HCT116 (cell line): ENCODE measurements around the gene MYLK4. TPM values are rescaled to one million over a fixed set of nuclear protein-coding genes. Genes with fewer than 3 reads are reported as not detected.

Experiments
- ATAC-seq: fragments of 200-7000 bp; cut with Tn5 transposase; 2 replicates; pipeline ENCODE4 v1.9.1; 2020; ENCODE audit warnings: mild to moderate bottlenecking, moderate library complexity
- BruUV-seq: library from RNA; stranded (reverse); fragments of 400-500 nt; replicated peaks from 2 replicates; lab custom pipeline; 2021; lab: Mats Ljungman, UMichigan
- CTCF ChIA-PET: fragments of 300-600 bp; sonication (Branson Sonifier 250); formaldehyde crosslinking; loops from one replicate; lab custom pipeline; 2021; ENCODE audit warnings: antibody characterized with exemption; lab: Charles Lee
- POLR2A ChIA-PET: fragments of 300-600, 350-600 bp; sonication (Branson Sonifier 250); formaldehyde crosslinking; loops from one replicate; lab custom pipeline; 2021; ENCODE audit warnings: antibody characterized with exemption; lab: Charles Lee
- RAD21 ChIA-PET, 2 experiments: fragments of 300-600 bp; sonication (Branson Sonifier 250); formaldehyde crosslinking; loops; one replicate each; lab custom pipeline; 2023; ENCODE audit warnings: low total read pairs in 2 of 2; ENCODE audit not compliant: uncharacterized antibody in 2 of 2, unreplicated experiment in 2 of 2, low non-redundant PET in 1 of 2; lab: Charles Lee
- DNase-seq: peaks from one replicate; pipeline ENCODE4 v3.0.0-alpha.2; 2010; ENCODE audit warnings: low read depth, low spot score
- H2AFZ ChIP-seq: fragments of 200-600 bp; shearing (Covaris generic), sonication (generic); 2 replicates; pipeline ENCODE4 v1.6.1; 2017; ENCODE audit warnings: low read depth, mixed run types, mixed read lengths, antibody characterized with exemption, low read length; ENCODE audit not compliant: poor library complexity, severe bottlenecking
- H3K27ac ChIP-seq: 2 replicates; pipeline ENCODE4 v1.5.1; 2012; ENCODE audit warnings: low read depth, low read length
- H3K27me3 ChIP-seq: fragments of 200-600 bp; sonication (generic); 2 replicates; pipeline ENCODE4 v1.6.1; 2016; ENCODE audit warnings: mixed run types, low read length, mixed read lengths; ENCODE audit not compliant: insufficient read depth
- H3K36me3 ChIP-seq, 2 experiments: fragments of 200-500 bp in 1 of 2; fragments of 200-600 bp in 1 of 2; sonication (Bioruptor generic) in 1 of 2; sonication (generic) in 1 of 2; 2 replicates each; pipeline versions ENCODE4 v1.5.1 to v1.6.1; 2014 to 2016; ENCODE audit warnings: low read length in 2 of 2, inconsistent platforms in 1 of 2, mixed read lengths in 1 of 2, mixed run types in 1 of 2; ENCODE audit not compliant: insufficient read depth in 2 of 2, control insufficient read depth in 1 of 2
- H3K4me1 ChIP-seq, 2 experiments: fragments of 200-600 bp in 1 of 2; sonication (generic) in 1 of 2; 2 replicates each; pipeline versions ENCODE4 v1.5.1 to v1.6.1; 2012 to 2017; ENCODE audit warnings: low read length in 2 of 2, inconsistent platforms in 1 of 2, mild to moderate bottlenecking in 1 of 2, mixed read lengths in 1 of 2, mixed run types in 1 of 2, moderate library complexity in 1 of 2; ENCODE audit not compliant: insufficient read depth in 2 of 2, control insufficient read depth in 1 of 2
- H3K4me2 ChIP-seq: fragments of 200-600 bp; sonication (generic); 2 replicates; pipeline ENCODE4 v1.6.1; 2017; ENCODE audit warnings: mixed run types, low read length, mixed read lengths
- H3K4me3 ChIP-seq, 2 experiments: fragments of 200-600 bp in 1 of 2; sonication (generic) in 1 of 2; replicated peaks in 1 of 2; 2 replicates each; pipeline ENCODE4 v1.5.1; 2011 to 2016; ENCODE audit warnings: low read length in 2 of 2, control low read depth in 1 of 2, low read depth in 1 of 2, mild to moderate bottlenecking in 1 of 2, mixed read lengths in 1 of 2, mixed run types in 1 of 2
- H3K79me2 ChIP-seq: fragments of 200-600 bp; sonication (generic); 2 replicates; pipeline ENCODE4 v1.6.1; 2017; ENCODE audit warnings: mild to moderate bottlenecking, mixed run types, low read length, moderate library complexity, mixed read lengths; ENCODE audit not compliant: insufficient read depth
- H3K9ac ChIP-seq: fragments of 200-600 bp; sonication (generic); 2 replicates; pipeline ENCODE4 v1.6.1; 2016; ENCODE audit warnings: low read length, mixed read lengths
- H3K9me2 ChIP-seq: fragments of 200-600 bp; sonication (generic), shearing (Covaris generic); 2 replicates; pipeline ENCODE4 v1.6.1; 2017; ENCODE audit warnings: mixed run types, mild to moderate bottlenecking, moderate library complexity; ENCODE audit not compliant: insufficient read depth
- H3K9me3 ChIP-seq, 2 experiments: fragments of 200-500 bp in 1 of 2; fragments of 200-600 bp in 1 of 2; sonication (Bioruptor generic) in 1 of 2; sonication (generic) in 1 of 2; 2 replicates each; pipeline ENCODE4 v1.6.1; 2014 to 2017; ENCODE audit warnings: low read length in 2 of 2, mixed read lengths in 2 of 2, inconsistent platforms in 1 of 2, low read depth in 1 of 2, mild to moderate bottlenecking in 1 of 2, mixed run types in 1 of 2, moderate library complexity in 1 of 2; ENCODE audit not compliant: control insufficient read depth in 1 of 2, insufficient read depth in 1 of 2
- H4K20me1 ChIP-seq: fragments of 200-600 bp; sonication (generic), shearing (Covaris generic); 2 replicates; pipeline ENCODE4 v1.6.1; 2017; ENCODE audit warnings: mixed run types, mild to moderate bottlenecking, moderate library complexity; ENCODE audit not compliant: insufficient read depth
- ELF1 ChIP-seq: IDR thresholded peaks from 2 replicates; pipeline ENCODE4 v1.6.1; 2012; ENCODE audit warnings: low read depth, borderline replicate concordance
- EZH2phosphoT487 ChIP-seq: fragments of 200-600 bp; IDR thresholded peaks from 2 replicates; pipeline ENCODE4 v1.6.1; 2018; ENCODE audit warnings: antibody characterized with exemption, borderline replicate concordance
- FOSL1 ChIP-seq: IDR thresholded peaks from 2 replicates; pipeline ENCODE4 v1.6.1; 2012; ENCODE audit warnings: low read depth
- POLR2AphosphoS5 ChIP-seq: IDR thresholded peaks from 2 replicates; pipeline ENCODE4 v1.6.1; 2011; ENCODE audit warnings: mild to moderate bottlenecking, low read depth, low read length, moderate library complexity
- SP1 ChIP-seq: IDR thresholded peaks from 2 replicates; pipeline ENCODE4 v1.6.1; 2012; ENCODE audit warnings: low read depth
- TCF7L2 ChIP-seq: IDR thresholded peaks from 2 replicates; pipeline ENCODE4 v1.7.0; 2011; ENCODE audit warnings: borderline replicate concordance, inconsistent platforms; ENCODE audit not compliant: insufficient read depth, insufficient read length; ENCODE audit errors: extremely low read depth
- YY1 ChIP-seq: IDR thresholded peaks from 2 replicates; pipeline ENCODE4 v1.6.1; 2011; ENCODE audit warnings: low read length, low read depth, moderate library complexity, mild to moderate bottlenecking; ENCODE audit not compliant: insufficient replicate concordance; ENCODE audit errors: extremely low read depth
- ZBTB33 ChIP-seq: IDR thresholded peaks from 2 replicates; pipeline ENCODE4 v1.6.1; 2011; ENCODE audit warnings: mild to moderate bottlenecking, low read length, moderate library complexity; ENCODE audit not compliant: insufficient replicate concordance; ENCODE audit errors: extremely low read depth
- ZFX ChIP-seq: fragments of 450-650 bp; IDR thresholded peaks from 2 replicates; pipeline ENCODE4 v1.6.1; 2017
- ZNF274 ChIP-seq: fragments of 200-500 bp; sonication (Bioruptor generic); IDR thresholded peaks from 2 replicates; pipeline ENCODE4 v1.6.1; 2014; ENCODE audit warnings: mild to moderate bottlenecking, low read depth, low read length, inconsistent platforms
- intact Hi-C: fragments of 100-400 bp; cut with micrococcal nuclease; formaldehyde crosslinking; loops from 2 replicates; pipeline ENCODE4 v1.10.0; 2022
- total RNA-seq: library from RNA; stranded (reverse); gene quantifications from one replicate; pipeline ENCODE4 v1.2.1, GENCODE V29; 2021; ENCODE audit not compliant: unreplicated experiment
- TF ChIP-seq, protein P1 (sequence below): IDR thresholded peaks from 2 replicates; pipeline ENCODE4 v1.6.1; 2012
- TF ChIP-seq, protein P2 (sequence below): IDR thresholded peaks from 2 replicates; pipeline ENCODE4 v1.6.1; 2012; ENCODE audit warnings: low read depth

The MYLK4 gene
- total RNA-seq, 1 experiment from 2014 or later, result 0.27 TPM

DNA sequence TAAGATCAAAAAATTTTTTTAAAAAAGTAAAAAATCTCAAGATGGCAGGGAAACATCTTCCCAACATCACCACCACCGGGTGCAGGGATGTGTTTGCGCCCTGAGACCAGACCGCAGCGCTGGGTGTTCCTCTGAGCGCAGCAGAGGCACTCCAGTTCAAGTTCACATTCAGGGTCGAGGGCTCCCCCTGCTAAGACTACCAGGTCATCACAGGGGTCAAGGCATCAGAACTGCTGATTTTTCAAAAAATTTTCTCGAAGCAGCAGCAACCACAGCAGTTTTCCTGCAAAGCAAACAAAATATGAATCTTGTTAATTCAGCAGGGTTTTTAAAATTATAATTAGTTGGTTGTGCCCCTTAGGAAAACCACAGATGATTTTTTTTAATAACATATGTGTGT is 83.1 kb downstream of the MYLK4 start:
- ATAC-seq, result no peak
- RAD21 ChIA-PET, result no interaction called here
- H3K27me3 ChIP-seq, result no peaks in the 10 kb centered on the region
- TF ChIP-seq FOSL1 (no peak), YY1 (no peak), POLR2AphosphoS5 (no peak), ELF1 (no peak), TCF7L2 (no peak), SP1 (no peak), ZNF274 (no peak), ZBTB33 (no peak), EZH2phosphoT487 (no peak), ZFX (no peak)
- TF ChIP-seq, protein P1, sequence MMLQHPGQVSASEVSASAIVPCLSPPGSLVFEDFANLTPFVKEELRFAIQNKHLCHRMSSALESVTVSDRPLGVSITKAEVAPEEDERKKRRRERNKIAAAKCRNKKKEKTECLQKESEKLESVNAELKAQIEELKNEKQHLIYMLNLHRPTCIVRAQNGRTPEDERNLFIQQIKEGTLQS, result no peak
- TF ChIP-seq, protein P2, sequence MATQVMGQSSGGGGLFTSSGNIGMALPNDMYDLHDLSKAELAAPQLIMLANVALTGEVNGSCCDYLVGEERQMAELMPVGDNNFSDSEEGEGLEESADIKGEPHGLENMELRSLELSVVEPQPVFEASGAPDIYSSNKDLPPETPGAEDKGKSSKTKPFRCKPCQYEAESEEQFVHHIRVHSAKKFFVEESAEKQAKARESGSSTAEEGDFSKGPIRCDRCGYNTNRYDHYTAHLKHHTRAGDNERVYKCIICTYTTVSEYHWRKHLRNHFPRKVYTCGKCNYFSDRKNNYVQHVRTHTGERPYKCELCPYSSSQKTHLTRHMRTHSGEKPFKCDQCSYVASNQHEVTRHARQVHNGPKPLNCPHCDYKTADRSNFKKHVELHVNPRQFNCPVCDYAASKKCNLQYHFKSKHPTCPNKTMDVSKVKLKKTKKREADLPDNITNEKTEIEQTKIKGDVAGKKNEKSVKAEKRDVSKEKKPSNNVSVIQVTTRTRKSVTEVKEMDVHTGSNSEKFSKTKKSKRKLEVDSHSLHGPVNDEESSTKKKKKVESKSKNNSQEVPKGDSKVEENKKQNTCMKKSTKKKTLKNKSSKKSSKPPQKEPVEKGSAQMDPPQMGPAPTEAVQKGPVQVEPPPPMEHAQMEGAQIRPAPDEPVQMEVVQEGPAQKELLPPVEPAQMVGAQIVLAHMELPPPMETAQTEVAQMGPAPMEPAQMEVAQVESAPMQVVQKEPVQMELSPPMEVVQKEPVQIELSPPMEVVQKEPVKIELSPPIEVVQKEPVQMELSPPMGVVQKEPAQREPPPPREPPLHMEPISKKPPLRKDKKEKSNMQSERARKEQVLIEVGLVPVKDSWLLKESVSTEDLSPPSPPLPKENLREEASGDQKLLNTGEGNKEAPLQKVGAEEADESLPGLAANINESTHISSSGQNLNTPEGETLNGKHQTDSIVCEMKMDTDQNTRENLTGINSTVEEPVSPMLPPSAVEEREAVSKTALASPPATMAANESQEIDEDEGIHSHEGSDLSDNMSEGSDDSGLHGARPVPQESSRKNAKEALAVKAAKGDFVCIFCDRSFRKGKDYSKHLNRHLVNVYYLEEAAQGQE, result no peak
- TF ChIP-seq, all 23 proteins: peak for 0
- Histone ChIP-seq H3K36me3 (no peaks in the 10 kb centered on the region), H3K4me2 (no peak overlapping the region), H2AFZ (no peak overlapping the region), H3K9me2 (no peaks in the 10 kb centered on the region), H4K20me1 (no peaks in the 10 kb centered on the region), H3K4me1 (no peaks in the 10 kb centered on the region), H3K9ac (no peak overlapping the region), H3K9me3 (no peaks in the 10 kb centered on the region), H3K27ac (no peak overlapping the region), H3K4me3 (no peak overlapping the region), H3K79me2 (no peaks in the 10 kb centered on the region)
- intact Hi-C loops, result no loop called here
- BruUV-seq, result no TSS peak
- DNase-seq, result no peak
- POLR2A ChIA-PET, result interaction anchor here (0.7 kb wide), 1 partner anchor 11 kb away, joined by 4 read pairs; no protein-coding TSS in a partner anchor
- CTCF ChIA-PET, result no interaction called here
